Measurements from ENCODE around the gene PMM1. TPM values are rescaled to one million over a fixed set of nuclear protein-coding genes. Genes with fewer than 3 reads are reported as not detected.

PMM1 gene
- total and polyA plus RNA-seq, 2 of the 13 experiments (the other 11 are each of a cell fraction or from before 2014, with no cell fraction given), result 17.8 to 95.6 TPM

DNA sequence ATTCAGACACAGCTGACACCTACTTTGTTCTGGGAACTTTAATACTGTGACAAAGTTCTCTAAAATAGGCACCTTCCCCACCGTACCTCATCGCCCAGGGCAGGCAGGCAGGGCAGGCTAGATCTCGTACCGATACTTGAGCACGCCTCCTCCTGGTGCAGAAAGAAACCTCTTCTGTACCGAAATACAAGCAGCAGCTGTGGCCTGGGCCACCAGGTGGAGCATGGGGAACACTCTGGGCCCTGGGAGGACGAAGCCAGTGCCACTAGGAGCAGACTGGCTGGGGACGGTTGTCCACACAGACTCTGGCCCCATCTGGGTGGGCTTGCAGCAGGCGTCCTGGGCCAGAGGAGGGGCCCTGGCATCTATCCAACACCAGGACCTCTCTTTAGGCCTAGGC is 12.8 kb downstream of the PMM1 start (continued):
- TF ChIP-seq, protein P1, sequence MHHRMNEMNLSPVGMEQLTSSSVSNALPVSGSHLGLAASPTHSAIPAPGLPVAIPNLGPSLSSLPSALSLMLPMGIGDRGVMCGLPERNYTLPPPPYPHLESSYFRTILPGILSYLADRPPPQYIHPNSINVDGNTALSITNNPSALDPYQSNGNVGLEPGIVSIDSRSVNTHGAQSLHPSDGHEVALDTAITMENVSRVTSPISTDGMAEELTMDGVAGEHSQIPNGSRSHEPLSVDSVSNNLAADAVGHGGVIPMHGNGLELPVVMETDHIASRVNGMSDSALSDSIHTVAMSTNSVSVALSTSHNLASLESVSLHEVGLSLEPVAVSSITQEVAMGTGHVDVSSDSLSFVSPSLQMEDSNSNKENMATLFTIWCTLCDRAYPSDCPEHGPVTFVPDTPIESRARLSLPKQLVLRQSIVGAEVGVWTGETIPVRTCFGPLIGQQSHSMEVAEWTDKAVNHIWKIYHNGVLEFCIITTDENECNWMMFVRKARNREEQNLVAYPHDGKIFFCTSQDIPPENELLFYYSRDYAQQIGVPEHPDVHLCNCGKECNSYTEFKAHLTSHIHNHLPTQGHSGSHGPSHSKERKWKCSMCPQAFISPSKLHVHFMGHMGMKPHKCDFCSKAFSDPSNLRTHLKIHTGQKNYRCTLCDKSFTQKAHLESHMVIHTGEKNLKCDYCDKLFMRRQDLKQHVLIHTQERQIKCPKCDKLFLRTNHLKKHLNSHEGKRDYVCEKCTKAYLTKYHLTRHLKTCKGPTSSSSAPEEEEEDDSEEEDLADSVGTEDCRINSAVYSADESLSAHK (CRISPR knock-in tag; IDR thresholded peaks at IDR 0.05; ENCODE audit: borderline replicate concordance), result no peak
- TF ChIP-seq ZFP36 (IDR thresholded peaks at IDR 0.05; ENCODE audit: borderline replicate concordance, low read depth, low read length, partially characterized antibody) (no peak), SCMH1 (CRISPR knock-in tag; IDR thresholded peaks at IDR 0.05; ENCODE audit: borderline replicate concordance) (no peak), PPARG (CRISPR knock-in tag; conservative IDR thresholded peaks at IDR 0.05) (0 out of 2 replicates have a peak, but pooled peaks have one; percentile 44), SALL1 (CRISPR knock-in tag; IDR thresholded peaks at IDR 0.05) (peak; percentile 57; the same call in 1 of the 2 replicates), SAP130 (CRISPR knock-in tag; IDR thresholded peaks at IDR 0.05; ENCODE audit: low read depth) (peak; percentile 72), GATAD2A (CRISPR knock-in tag; IDR thresholded peaks at IDR 0.05) (peak; percentile 56), ZNF772 (CRISPR knock-in tag; IDR thresholded peaks at IDR 0.05) (peak; percentile 88), MLLT10 (CRISPR knock-in tag; IDR thresholded peaks at IDR 0.05) (no peak), SRSF1 (optimal IDR thresholded peaks at IDR 0.05; ENCODE audit: low read depth, low read length) (no peak), ZNF773 (CRISPR knock-in tag; IDR thresholded peaks at IDR 0.05; ENCODE audit: borderline replicate concordance) (no peak), ZBTB8A (CRISPR knock-in tag; IDR thresholded peaks at IDR 0.05; ENCODE audit: borderline replicate concordance, low read depth) (no peak), ELF4 (CRISPR knock-in tag; IDR thresholded peaks at IDR 0.05; ENCODE audit: borderline replicate concordance) (no peak), XBP1 (CRISPR knock-in tag; IDR thresholded peaks at IDR 0.05) (no peak)
- TF ChIP-seq, protein P2, sequence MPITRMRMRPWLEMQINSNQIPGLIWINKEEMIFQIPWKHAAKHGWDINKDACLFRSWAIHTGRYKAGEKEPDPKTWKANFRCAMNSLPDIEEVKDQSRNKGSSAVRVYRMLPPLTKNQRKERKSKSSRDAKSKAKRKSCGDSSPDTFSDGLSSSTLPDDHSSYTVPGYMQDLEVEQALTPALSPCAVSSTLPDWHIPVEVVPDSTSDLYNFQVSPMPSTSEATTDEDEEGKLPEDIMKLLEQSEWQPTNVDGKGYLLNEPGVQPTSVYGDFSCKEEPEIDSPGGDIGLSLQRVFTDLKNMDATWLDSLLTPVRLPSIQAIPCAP (CRISPR knock-in tag; IDR thresholded peaks at IDR 0.05; ENCODE audit: low read depth), result no peak
- TF ChIP-seq, protein P3, sequence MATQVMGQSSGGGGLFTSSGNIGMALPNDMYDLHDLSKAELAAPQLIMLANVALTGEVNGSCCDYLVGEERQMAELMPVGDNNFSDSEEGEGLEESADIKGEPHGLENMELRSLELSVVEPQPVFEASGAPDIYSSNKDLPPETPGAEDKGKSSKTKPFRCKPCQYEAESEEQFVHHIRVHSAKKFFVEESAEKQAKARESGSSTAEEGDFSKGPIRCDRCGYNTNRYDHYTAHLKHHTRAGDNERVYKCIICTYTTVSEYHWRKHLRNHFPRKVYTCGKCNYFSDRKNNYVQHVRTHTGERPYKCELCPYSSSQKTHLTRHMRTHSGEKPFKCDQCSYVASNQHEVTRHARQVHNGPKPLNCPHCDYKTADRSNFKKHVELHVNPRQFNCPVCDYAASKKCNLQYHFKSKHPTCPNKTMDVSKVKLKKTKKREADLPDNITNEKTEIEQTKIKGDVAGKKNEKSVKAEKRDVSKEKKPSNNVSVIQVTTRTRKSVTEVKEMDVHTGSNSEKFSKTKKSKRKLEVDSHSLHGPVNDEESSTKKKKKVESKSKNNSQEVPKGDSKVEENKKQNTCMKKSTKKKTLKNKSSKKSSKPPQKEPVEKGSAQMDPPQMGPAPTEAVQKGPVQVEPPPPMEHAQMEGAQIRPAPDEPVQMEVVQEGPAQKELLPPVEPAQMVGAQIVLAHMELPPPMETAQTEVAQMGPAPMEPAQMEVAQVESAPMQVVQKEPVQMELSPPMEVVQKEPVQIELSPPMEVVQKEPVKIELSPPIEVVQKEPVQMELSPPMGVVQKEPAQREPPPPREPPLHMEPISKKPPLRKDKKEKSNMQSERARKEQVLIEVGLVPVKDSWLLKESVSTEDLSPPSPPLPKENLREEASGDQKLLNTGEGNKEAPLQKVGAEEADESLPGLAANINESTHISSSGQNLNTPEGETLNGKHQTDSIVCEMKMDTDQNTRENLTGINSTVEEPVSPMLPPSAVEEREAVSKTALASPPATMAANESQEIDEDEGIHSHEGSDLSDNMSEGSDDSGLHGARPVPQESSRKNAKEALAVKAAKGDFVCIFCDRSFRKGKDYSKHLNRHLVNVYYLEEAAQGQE (IDR thresholded peaks at IDR 0.05; ENCODE audit: borderline replicate concordance in 1 of 2, low read depth in 1 of 2, low read length in 2 of 2), result no peak

Measured in HepG2 (cell line).